ENCODE measurements around the gene HOXD10.

DNA sequence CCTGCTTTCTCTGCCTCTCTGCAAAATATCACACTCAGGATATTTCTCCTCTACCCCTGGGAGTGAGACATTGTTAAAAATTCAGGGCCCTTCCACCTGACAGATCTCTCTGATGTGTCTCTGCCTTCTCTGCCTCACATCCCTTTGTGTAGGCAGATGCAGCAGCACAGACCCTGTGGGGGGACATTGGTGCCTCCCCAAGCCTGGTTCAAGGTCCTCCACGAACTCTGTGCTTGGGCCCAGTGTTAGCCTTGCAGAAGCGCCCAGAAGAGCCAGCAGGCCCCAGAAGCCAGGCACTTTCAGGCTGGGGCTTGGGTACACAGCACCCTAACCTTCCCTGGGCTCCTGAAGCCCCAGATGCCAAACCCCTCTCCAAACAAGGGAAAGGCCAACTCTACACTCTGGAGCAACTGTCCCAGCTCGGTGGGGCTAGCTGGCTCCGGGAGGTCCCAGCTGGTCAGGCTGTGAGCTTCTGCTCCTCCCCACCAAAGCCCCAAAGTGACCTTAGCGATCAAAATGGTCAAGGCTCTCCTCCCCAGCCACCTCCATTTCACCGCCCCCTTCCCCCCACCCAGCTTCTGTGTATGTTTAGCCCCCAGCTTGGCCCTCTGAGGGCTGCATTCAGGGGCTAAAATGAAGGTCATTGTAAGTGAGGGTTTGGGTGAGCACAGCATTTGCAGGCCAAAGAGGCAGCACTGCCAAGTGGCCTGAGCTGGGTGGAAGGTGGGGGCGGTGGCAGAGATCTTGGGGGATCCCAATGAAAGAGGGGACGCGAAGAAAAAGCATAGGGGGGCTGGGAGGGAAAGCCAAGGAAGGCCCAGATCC, 8.6 kb downstream of the HOXD10 start:
- TF ChIP-seq, protein P1, sequence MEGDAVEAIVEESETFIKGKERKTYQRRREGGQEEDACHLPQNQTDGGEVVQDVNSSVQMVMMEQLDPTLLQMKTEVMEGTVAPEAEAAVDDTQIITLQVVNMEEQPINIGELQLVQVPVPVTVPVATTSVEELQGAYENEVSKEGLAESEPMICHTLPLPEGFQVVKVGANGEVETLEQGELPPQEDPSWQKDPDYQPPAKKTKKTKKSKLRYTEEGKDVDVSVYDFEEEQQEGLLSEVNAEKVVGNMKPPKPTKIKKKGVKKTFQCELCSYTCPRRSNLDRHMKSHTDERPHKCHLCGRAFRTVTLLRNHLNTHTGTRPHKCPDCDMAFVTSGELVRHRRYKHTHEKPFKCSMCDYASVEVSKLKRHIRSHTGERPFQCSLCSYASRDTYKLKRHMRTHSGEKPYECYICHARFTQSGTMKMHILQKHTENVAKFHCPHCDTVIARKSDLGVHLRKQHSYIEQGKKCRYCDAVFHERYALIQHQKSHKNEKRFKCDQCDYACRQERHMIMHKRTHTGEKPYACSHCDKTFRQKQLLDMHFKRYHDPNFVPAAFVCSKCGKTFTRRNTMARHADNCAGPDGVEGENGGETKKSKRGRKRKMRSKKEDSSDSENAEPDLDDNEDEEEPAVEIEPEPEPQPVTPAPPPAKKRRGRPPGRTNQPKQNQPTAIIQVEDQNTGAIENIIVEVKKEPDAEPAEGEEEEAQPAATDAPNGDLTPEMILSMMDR (IDR thresholded peaks at IDR 0.05), result no peak
- no peak for TF ChIP-seq EP300 (IDR thresholded peaks at IDR 0.05)
- no peak for TF ChIP-seq POLR2A (IDR thresholded peaks at IDR 0.05)
